Progenitor cell of endocrine pancreas (in vitro differentiated cells): ENCODE results near the gene GGACT. TPM values are rescaled to one million over a fixed set of nuclear protein-coding genes. Genes with fewer than 3 reads are reported as not detected.

Experiments used
- DNase-seq: peaks from one replicate; pipeline ENCODE4 v3.0.0; 2021; ENCODE audit warnings: low spot score; ENCODE audit not compliant: unreplicated experiment
- H3K27ac Mint-ChIP-seq: 2 replicates; pipeline ENCODE4 v1.8.0; 2021; ENCODE audit warnings: mild to moderate bottlenecking, moderate library complexity, mixed read lengths
- H3K27me3 Mint-ChIP-seq: 2 replicates; pipeline ENCODE4 v1.8.0; 2021; ENCODE audit warnings: mixed read lengths
- H3K36me3 Mint-ChIP-seq: 2 replicates; pipeline ENCODE4 v1.8.0; 2022; ENCODE audit warnings: mixed read lengths; ENCODE audit not compliant: insufficient read depth
- H3K4me1 Mint-ChIP-seq: 2 replicates; pipeline ENCODE4 v1.8.0; 2021; ENCODE audit warnings: low read depth, mixed read lengths
- H3K4me3 Mint-ChIP-seq: 2 replicates; pipeline ENCODE4 v1.8.0; 2021; ENCODE audit warnings: low read depth, mild to moderate bottlenecking, moderate library complexity, mixed read lengths
- H3K9me3 Mint-ChIP-seq: 2 replicates; pipeline ENCODE4 v1.8.0; 2021; ENCODE audit warnings: low read depth, mixed read lengths
- CTCF ChIP-seq: fragments of 200-600 bp; sonication (generic); IDR thresholded peaks from one replicate; pipeline ENCODE4 v1.5.0; 2021; ENCODE audit warnings: antibody characterized with exemption, mild to moderate bottlenecking; ENCODE audit not compliant: unreplicated experiment
- total RNA-seq: library from RNA; stranded (reverse); gene quantifications from 2 replicates; pipeline ENCODE4 v1.2.1, GENCODE V29; 2021

The GGACT gene
- total RNA-seq, 1 donor from 2014 or later = 3.7 TPM

GRCh38 chr13:100513171-100513570 lies 75.4 kb downstream of the GGACT start:
- H3K27me3 Mint-ChIP-seq = no peaks in the 10 kb centered on the region
- no peak overlapping the region for H3K27ac Mint-ChIP-seq
- peaks cover 2% of the 10 kb centered on the region for H3K36me3 Mint-ChIP-seq
- H3K9me3 Mint-ChIP-seq = no peaks in the 10 kb centered on the region
- DNase-seq = no peak
- peaks cover 28% of the 10 kb centered on the region for H3K4me1 Mint-ChIP-seq
- H3K4me3 Mint-ChIP-seq = no peak overlapping the region
- no peak for TF ChIP-seq CTCF

- Mint-ChIP-seq H3K36me3 (peaks cover 1% of the 10 kb centered on the region), H3K27me3 (no peaks in the 10 kb centered on the region), H3K4me3 (no peak overlapping the region), H3K4me1 (peaks cover 22% of the 10 kb centered on the region), H3K27ac (no peak overlapping the region), H3K9me3 (no peaks in the 10 kb centered on the region)
- TF ChIP-seq CTCF = no peak
- DNase-seq = no peak
These were observed 76.2 kb downstream of the GGACT start for GRCh38 chr13:100512422-100512821.

GRCh38 chr13:100511466-100511865 lies 77.1 kb downstream of the GGACT start:
- peaks cover 1% of the 10 kb centered on the region for H3K36me3 Mint-ChIP-seq

DNA sequence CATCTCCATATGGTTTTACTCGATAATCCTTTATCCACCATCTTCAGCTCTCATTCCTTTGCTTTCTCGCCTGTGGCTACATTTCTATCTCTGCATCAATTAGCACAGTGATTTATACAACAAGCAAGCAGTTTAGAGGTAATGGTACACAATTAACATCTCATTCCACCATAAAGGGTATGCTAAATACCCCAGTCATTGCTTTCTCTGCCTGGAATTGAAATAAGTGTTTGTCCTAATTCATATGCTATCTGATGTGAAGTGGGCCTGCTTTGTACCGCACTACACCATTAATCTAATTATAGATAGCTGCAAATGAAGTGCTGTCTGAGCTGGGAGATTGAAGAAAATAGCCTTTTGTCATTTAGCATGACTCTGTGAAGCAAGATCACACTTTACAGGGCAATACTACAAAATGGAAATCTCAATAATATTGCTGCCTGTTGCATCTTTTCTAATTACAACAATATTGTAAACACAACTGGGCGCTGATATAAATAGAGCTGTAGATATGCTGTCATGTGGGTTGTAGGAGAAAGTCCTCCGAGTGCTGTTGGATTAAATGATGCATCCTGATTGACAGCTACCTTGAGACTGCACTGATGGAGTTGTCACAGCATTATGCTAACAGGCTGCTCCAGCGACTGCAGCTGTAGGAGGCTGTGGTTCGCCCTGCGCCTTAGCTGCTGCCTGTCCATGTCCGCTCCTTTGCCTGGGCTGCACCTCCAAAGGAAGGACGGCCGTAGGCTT lies 78.2 kb downstream of the GGACT start:
- no peak for TF ChIP-seq CTCF
- Mint-ChIP-seq H3K4me3 (no peak overlapping the region), H3K27me3 (no peaks in the 10 kb centered on the region), H3K4me1 (peaks cover 14% of the 10 kb centered on the region), H3K27ac (no peak overlapping the region), H3K36me3 (peaks cover 1% of the 10 kb centered on the region), H3K9me3 (no peaks in the 10 kb centered on the region)
- no peak for DNase-seq

More at GRCh38 chr13:100511466-100511865, 77.1 kb downstream of the GGACT start:
- no peak overlapping the region for H3K4me3 Mint-ChIP-seq
- TF ChIP-seq CTCF = no peak
- peaks cover 15% of the 10 kb centered on the region for H3K4me1 Mint-ChIP-seq
- no peak for DNase-seq
- no peak overlapping the region for H3K27ac Mint-ChIP-seq
- H3K27me3 Mint-ChIP-seq = no peaks in the 10 kb centered on the region
- no peaks in the 10 kb centered on the region for H3K9me3 Mint-ChIP-seq

- no peaks in the 10 kb centered on the region for H3K27me3 Mint-ChIP-seq
- peaks cover 12% of the 10 kb centered on the region for H3K4me1 Mint-ChIP-seq
- H3K9me3 Mint-ChIP-seq = no peaks in the 10 kb centered on the region
- no peak overlapping the region for H3K4me3 Mint-ChIP-seq
- peak overlapping the region; percentile 29 for H3K27ac Mint-ChIP-seq
- no peak for TF ChIP-seq CTCF
- H3K36me3 Mint-ChIP-seq = peaks cover 1% of the 10 kb centered on the region
- no peak for DNase-seq
These were observed 79.6 kb downstream of the GGACT start for GRCh38 chr13:100508996-100509395.
